HG03457 (cell line): ENCODE measurements around the gene CDHR3.

ENCODE experiments used
- ATAC-seq: cut with Tn5 transposase; IDR thresholded peaks from one replicate; pipeline ENCODE4 v1.9.1; 2021; ENCODE audit warnings: moderate number of reproducible peaks; ENCODE audit not compliant: unreplicated experiment

Gene CDHR3, protein sequence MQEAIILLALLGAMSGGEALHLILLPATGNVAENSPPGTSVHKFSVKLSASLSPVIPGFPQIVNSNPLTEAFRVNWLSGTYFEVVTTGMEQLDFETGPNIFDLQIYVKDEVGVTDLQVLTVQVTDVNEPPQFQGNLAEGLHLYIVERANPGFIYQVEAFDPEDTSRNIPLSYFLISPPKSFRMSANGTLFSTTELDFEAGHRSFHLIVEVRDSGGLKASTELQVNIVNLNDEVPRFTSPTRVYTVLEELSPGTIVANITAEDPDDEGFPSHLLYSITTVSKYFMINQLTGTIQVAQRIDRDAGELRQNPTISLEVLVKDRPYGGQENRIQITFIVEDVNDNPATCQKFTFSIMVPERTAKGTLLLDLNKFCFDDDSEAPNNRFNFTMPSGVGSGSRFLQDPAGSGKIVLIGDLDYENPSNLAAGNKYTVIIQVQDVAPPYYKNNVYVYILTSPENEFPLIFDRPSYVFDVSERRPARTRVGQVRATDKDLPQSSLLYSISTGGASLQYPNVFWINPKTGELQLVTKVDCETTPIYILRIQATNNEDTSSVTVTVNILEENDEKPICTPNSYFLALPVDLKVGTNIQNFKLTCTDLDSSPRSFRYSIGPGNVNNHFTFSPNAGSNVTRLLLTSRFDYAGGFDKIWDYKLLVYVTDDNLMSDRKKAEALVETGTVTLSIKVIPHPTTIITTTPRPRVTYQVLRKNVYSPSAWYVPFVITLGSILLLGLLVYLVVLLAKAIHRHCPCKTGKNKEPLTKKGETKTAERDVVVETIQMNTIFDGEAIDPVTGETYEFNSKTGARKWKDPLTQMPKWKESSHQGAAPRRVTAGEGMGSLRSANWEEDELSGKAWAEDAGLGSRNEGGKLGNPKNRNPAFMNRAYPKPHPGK

DNA sequence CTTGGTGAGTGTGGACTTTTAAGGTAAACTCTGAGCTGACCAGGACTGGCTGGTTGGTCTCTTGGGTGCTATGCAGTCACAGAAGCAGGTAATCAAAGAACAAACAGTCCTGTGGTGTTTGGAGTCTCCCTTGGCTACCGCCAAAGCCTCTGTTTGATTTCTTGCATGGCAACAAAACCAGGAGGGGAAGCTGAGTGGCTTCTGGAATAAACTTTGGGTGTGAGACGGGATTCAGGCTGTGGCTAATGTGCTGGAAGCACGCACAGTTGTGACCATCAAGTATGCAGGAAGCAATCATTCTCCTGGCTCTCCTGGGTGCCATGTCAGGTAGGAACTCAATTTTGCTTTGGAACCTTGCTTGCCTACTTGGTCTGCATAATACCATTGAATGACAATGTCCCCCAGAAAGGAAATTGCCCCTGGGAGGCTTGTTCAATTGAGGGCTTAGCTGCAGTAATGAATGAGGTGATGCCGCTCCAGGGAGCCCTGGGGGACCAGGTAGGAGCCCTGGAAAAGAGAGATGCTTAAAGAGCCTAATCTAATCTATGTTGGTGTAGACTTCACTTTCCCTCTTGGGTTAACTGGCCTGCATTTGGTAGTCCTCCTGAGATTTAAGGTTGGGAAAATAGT is at the start of gene CDHR3:
Gene CDHR3 (plus strand): TSS at position 227 of the 630 bp plus-strand sequence. CDS start 55 bp downstream, at position 282.
- no peak for ATAC-seq

DNA sequence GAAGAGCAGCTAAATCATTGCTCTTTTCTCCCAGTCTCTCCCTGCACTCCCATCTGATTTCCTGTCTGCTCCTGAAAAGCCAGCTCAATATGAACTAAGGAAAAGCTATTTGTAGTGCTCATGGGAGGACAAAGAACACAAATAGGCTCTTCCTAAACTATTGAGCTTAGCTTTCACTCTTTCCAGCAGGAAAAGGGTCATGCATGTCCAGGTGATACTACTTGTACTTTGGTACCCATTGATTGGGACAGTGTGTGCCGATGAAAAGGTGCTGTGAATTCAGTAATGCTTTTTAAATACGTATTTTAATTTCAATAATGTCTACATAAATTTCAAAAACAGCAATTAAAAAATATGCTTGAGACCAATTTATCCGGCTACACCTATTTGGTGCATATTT is 49.1 kb upstream of the CDHR3 start:
- ATAC-seq = no peak

DNA sequence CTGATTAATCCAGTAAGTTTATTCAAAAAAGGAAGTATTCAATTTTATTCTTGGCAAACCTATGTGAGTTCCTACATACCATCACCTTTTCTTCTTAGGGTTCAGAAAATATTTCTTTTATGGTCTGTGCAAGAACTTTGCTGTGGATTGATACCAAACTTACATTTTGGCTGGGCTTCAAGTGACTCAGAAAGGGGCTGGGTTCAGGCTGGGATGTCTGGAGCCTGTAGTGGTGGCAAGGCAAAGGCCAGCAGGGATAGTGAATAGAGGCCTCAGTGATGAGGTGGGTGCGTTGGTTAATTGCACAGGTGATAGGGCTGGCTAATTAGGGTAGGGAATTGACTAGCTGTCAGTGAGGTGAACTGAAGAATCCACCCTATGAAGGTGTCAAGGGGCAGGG is 46.5 kb upstream of the CDHR3 start:
- ATAC-seq = no peak

DNA sequence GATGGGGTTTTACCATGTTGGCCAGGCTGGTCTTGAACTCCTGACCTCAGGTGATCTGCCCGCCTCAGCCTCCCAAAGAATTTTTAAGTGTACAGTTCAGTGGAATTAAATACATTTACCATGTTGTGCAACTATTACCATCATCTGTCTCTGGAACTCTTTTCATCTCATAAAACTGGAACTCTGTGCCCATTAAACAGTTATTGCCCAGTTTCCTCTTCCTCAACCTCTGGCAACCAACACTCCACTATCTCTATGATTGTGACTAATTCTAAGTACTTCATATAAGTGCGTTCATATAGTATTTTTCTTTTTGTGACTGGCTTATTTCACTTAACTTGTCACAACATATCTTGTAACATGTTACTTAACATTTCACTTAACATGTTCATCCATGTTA is 45.4 kb upstream of the CDHR3 start:
- ATAC-seq = no peak

DNA sequence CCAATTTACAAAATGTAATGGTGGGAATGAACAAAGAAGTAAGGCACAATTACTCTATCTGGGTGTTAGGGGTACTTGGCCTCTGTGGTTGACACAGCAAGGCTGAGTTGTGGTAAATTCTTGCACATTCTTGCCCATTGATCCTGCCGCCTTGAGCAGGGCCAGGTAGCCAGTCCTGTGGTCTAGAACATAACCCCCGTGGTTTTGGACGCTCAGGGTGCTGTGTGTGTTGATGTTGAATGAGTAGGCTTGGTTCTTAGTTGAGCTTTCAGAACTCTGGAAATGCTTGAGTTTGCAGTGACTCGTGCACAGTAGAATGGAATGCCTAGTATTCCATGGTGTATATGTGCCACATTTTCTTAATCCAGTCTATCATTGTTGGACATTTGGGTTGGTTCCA is 42.3 kb upstream of the CDHR3 start:
- ATAC-seq = no peak

DNA sequence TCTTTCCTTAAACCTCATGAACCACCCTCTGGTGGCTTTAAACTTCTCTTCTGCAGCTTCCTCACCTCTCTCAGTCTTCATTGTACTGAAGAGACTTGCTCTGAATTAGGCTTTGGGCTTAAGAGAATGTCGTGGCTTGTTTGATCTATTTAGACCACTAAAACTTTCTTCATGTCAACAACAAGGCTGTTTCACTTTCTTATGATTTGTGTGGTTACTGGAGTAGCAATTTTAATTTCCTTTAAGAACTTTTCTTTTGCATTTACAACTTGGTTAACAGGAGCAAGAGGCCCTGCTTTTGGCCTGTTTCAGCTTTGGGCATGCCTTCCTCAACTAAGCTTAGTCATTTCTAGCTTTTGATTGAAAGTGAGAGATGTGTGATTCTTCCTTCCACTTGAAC is 38.1 kb upstream of the CDHR3 start:
- no peak for ATAC-seq

DNA sequence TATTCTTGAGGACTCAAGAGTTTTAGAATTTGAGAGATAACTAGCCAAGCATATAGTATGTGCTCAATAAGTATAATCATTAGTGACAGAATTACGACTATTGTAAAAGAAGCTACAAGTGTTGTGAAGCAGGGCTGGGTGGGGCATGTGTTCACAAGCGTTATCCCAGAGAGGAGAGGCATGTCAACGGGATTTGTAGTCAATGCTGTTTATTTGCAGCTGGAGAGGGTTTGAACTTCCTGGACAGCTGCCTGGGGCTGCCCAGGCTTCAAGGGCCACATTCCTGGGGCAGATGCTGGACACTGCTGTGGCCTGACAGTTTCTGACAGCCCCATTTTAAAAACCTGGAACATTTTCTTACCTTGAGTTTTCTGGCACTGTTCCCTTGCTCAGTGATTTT is 36.9 kb upstream of the CDHR3 start:
- no peak for ATAC-seq

DNA sequence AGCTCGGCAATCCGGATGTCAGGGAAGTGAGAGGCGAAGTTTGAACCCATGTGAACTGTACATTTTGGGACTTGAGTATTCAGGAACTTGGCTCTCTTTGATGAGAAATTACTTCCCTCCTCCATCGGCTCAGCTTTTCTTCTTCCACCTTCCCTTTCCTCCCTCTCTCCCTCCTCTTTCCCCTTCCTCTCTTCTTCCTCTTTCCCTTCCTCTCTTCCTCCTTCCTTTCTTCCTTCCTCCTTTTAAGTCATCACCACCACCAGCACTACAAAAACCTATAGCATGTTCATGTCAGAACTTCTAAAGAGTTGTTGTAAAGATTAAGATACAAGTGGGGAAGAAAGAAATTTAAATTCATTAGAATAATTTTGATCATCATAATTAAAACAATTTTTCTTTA is 31.9 kb upstream of the CDHR3 start:
- no peak for ATAC-seq

DNA sequence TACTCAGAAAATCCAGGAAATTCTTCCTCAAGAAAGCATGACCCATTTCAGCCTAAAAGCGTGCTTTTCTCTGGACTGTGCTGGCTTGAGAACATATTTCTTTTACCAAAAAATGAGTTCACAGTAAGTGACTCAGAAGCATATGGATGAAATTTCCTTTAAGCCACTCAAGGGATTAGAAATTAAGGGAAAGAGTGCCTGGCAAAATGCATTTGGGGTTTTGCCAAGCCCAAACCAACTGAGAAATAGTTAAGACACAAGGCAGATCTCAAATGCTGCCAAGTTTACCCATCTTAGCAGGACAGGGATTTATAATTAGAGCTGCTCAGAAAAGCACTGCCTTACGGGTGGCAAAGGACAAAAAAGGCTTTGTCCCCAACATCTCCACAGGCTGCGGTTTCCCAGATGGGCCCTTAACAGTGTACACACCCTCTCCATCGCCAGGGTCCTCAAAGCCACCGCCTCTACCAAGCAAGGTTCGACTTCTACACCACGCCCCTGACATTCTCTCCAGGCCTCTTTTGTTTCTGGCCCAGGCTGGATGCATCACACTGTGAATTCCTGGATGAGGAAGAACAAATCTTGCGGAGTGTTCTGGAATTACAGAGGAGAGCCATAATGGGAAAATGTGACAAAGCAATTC is 30.1 kb upstream of the CDHR3 start:
- no peak for ATAC-seq

DNA sequence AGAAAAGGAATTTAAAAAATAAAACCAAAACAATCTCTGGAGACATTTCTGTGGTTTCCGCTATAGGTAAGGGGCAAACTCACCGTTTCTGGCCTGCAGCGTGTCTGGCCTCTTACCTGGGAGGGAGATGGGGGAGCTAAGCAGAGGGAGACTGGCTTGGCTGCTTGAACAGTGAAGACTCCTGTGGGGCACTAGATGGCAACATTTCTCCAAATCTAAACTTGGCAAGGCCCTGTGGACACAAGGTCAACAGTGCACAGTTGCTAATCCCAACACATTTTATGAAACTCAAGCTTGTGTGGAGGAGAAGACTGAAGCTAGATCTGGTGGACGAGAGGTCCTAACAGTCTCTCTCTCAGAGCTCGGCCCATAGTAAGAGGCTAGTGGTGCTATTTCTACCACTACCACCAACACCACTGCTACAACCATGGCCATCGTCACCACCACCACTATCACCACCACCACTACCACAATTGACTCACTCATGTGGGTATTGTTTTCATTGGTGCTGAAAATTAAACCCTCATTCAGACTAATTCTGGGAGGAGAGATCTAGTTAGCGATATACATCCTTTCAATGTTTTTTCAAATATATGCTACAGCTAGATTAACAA is 28.4 kb upstream of the CDHR3 start:
- no peak for ATAC-seq

DNA sequence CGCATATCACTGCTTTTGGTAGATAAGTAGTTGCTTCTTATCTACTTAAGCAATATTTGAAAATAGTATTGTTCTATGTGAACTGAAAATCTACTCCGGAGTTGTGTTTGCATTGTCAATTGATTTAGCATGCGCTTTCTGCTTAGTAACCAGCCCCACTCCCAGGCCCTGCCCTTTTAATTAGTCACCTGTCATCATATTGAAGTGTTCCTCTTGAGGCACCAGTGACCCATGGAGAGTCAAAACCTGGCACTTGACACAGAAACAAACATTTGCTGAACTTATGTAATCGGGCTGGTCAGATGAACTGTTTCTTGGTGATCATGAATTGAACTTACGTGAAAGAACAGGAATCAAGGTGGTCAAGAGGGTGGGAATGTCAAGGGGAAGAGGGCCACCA is 27.8 kb upstream of the CDHR3 start:
- no peak for ATAC-seq

DNA sequence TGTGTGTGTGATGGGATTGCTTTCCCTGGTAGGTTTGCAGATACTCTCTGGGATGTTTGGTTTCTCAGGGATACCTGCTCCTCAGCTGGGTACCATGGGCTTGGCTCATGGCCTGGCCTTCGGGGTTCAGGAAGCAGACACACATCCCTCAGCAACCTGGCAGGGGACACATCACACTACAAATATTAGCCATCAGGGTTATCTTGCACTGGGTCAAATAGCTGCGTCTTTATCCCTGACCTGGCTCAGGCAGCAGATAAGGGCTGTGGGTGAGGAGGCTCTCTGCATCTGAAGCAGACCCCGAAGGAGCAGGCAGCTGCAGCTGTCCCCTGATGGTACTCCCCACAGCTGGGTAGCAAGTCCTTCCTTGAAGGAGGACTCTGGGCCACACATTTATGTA is 25.7 kb upstream of the CDHR3 start:
- ATAC-seq = no peak

DNA sequence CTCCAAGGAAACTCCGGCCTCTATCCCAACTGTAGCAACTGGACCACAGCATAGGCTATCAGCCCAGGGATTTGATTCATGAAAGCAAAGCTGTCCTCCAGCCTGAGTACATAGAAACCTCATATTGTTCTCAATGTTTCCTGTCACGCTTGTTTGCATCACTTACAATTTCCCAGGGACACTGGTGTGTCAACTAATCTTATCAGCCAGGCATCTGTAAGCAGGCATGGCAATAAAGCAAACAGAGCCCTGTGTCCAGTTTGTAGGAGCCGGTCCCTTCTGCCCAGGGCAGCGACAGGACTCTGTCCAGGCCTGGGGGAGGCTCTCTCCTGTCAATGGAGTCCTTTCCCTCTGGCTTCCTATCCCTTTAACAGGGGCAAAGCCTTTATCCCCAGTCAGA is 23.0 kb upstream of the CDHR3 start:
- no peak for ATAC-seq

DNA sequence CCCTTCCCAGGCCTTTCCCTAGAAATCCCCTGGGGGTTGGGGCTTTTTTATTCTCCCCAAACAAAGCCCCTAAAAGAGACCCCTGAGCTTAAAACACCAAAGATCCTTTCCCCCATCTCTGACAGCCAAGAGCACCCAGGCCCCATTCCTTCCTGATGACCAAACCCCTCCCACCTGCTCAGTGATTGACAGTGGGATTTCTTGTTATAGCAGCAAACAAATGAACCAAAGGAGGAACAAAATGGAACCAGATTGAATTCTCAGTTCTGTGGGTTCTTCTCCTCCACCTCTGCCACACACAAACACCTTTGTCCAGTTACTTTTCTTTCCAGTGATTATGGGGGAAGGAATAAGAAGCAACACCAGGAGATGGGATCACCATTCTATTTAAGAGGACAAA is 21.5 kb upstream of the CDHR3 start:
- ATAC-seq = no peak

DNA sequence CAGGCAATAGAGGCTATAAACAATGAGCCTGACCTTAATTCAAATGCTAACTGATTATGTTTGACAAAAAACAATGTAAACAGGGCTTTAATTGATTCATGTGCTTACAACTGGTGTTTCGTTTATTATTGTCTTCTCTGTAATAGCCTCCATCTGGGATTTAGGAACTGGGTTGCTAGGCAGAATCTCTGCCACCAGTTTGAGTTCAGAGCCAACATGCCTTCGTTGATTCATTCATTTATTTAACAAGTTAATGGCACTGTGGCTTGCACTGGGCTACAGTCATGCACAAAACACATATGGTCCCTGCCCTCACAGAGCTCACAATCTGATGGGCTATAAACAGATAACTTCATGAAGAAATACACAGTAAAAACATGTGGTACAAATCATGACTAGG is 19.6 kb upstream of the CDHR3 start:
- ATAC-seq = no peak

DNA sequence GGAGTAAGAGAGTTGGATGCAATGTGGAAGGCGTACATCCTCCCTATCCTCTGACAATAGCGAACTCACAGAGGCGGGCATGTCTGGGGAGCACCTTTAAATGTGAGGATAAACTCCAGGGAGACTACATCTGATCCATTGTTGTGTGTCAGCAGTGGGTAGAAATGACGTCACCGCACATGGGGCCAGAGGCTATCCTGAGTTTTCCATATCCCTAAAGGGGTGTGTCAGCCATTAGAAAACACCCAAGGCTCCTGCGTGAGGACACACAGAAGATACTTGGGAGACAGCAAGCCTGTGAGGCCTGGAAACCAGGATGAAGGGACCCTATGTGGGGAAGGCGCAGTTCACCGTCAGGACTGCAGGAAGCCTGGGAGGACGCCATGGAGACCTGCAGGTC is 17.2 kb upstream of the CDHR3 start:
- no peak for ATAC-seq

DNA sequence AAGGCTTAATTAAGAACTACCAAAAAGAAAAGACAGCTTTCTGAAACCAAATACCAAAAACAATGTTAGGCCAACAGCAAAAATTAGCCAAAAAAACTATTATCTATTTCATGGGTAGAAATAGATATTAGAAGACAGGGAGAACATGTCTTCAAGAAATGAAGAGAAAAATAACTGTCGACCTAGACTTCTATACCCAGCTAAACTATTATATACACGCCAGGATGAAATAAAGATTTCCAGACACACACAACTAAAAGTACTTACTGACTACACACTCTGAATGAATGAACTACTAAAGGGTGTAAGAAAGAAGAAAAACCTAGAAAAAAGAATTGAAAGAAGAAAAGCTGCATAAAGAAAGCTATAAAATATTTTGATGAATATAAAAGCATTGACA is 11.5 kb upstream of the CDHR3 start:
- no peak for ATAC-seq

DNA sequence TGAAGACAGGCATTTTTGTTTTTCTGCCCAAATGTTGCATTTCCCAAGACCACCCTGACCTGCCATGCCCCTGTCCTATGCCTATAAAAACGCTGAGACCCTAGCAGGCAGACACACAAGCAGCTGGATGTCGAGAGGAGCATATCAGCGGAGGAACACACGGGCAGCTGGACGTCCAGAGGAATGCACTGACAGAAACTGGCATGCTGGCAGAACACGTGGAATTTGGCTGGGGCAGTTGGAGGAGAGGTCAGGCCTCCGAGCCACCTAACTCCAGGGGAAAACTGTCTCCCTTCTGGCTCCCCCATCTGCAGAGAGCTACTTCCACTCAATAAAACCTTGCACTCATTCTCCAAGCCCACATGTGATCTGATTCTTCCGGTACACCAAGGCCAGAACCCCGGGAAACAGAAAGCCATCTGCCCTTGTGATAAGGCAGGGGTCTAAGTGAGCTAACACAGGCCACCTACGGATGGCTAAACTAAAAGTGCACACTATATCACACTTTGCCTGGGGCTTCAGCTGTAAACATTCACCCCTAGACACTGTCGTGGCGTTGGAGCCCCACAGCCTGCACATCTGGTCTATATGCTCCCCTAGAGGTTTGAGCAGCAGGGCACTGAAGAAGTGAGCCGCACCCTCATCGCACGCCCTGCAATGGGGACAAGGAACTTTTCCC is 10.0 kb upstream of the CDHR3 start:
- ATAC-seq = no peak

DNA sequence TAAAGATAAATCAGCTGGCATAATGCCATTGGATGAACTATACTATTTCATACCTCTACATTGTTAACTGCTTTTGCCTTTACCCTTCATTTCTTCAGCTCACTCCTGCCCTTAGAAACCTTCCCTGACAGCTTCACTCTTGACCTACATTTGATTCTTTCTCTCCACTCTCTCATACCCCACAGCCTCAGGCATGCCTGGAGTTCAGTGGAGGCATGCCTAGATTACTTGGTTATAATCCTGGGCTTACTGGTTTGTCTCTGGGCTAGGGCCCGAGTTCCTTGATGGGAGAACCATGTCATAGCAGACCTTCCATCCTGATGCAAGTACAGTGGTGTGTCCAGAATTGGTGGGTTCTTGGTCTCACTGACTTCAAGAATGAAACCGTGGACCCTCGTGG is 8.4 kb upstream of the CDHR3 start:
- ATAC-seq = no peak
